H1 (cell line): ENCODE data around the gene DENND2A.
"Not testable (repeated sequence)": the region's sequence is repeated elsewhere in the genome, so short reads cannot be mapped to it uniquely, and the experiment has no call there.

Experiments
- CTCF ChIP-seq, 3 experiments: IDR thresholded peaks; 1 replicate in 2 of 3; 2 replicates in 1 of 3; pipeline versions ENCODE4 v1.5.1 to v1.6.1; 2011; ENCODE audit warnings: low read length in 3 of 3, mild to moderate bottlenecking in 3 of 3, inconsistent platforms in 2 of 3, low read depth in 1 of 3, moderate library complexity in 1 of 3; ENCODE audit not compliant: insufficient read depth in 1 of 3; ENCODE audit errors: control extremely low read depth in 1 of 3
- EP300 ChIP-seq, 2 experiments: IDR thresholded peaks; 1 replicate in 1 of 2; 2 replicates in 1 of 2; pipeline ENCODE4 v1.6.1; 2011 to 2012; ENCODE audit warnings: low read depth in 2 of 2, low read length in 2 of 2, mild to moderate bottlenecking in 2 of 2, borderline replicate concordance in 1 of 2, inconsistent platforms in 1 of 2, moderate library complexity in 1 of 2

GRCh38 chr7:140529428-140529827, 111.2 kb downstream of the DENND2A start:
- not testable (repeated sequence) for TF ChIP-seq CTCF (IDR thresholded peaks at IDR 0.05; ENCODE audit: control extremely low read depth in 1 of 3, insufficient read depth in 1 of 3, low read depth in 1 of 3, low read length in 3 of 3); EP300 (IDR thresholded peaks at IDR 0.05; ENCODE audit: borderline replicate concordance in 1 of 2, low read depth in 2 of 2, low read length in 2 of 2)
